Measurements from ENCODE around the gene OPHN1. TPM values are rescaled to one million over a fixed set of nuclear protein-coding genes. Genes with fewer than 3 reads are reported as not detected.

OPHN1 gene
- total RNA-seq, 1 donor from 2014 or later, result 10.9 TPM

GRCh38 chrX:68419975-68420374 is 13.3 kb downstream of the OPHN1 start:
- peaks cover 9% of the 10 kb centered on the region for H3K9me3 Mint-ChIP-seq (ENCODE audit: unreplicated experiment)
- no peak for TF ChIP-seq CTCF (IDR thresholded peaks at IDR 0.05)
- H3K27ac Mint-ChIP-seq (ENCODE audit: unreplicated experiment), result no peak overlapping the region
- no peak for DNase-seq (ENCODE audit: extremely low spot score, unreplicated experiment)
- peaks cover 19% of the 10 kb centered on the region for H3K4me1 Mint-ChIP-seq (ENCODE audit: unreplicated experiment)
- H3K27me3 Mint-ChIP-seq (ENCODE audit: unreplicated experiment), result no peaks in the 10 kb centered on the region
- peaks cover 3% of the 10 kb centered on the region for H3K36me3 Mint-ChIP-seq (ENCODE audit: unreplicated experiment)
- no peak overlapping the region for H3K4me3 Mint-ChIP-seq (ENCODE audit: unreplicated experiment)

GRCh38 chrX:68417651-68418050 is 15.6 kb downstream of the OPHN1 start:
- Mint-ChIP-seq H3K36me3 (ENCODE audit: unreplicated experiment) (peaks cover 3% of the 10 kb centered on the region), H3K9me3 (ENCODE audit: unreplicated experiment) (peaks cover 5% of the 10 kb centered on the region), H3K27me3 (ENCODE audit: unreplicated experiment) (no peaks in the 10 kb centered on the region), H3K4me3 (ENCODE audit: unreplicated experiment) (no peak overlapping the region), H3K27ac (ENCODE audit: unreplicated experiment) (no peak overlapping the region), H3K4me1 (ENCODE audit: unreplicated experiment) (peaks cover 19% of the 10 kb centered on the region)
- DNase-seq (ENCODE audit: extremely low spot score, unreplicated experiment), result no peak
- TF ChIP-seq CTCF (IDR thresholded peaks at IDR 0.05), result no peak

- H3K4me1 Mint-ChIP-seq (ENCODE audit: unreplicated experiment), result peaks cover 16% of the 10 kb centered on the region
- H3K27ac Mint-ChIP-seq (ENCODE audit: unreplicated experiment), result no peak overlapping the region
- no peaks in the 10 kb centered on the region for H3K27me3 Mint-ChIP-seq (ENCODE audit: unreplicated experiment)
- no peak overlapping the region for H3K4me3 Mint-ChIP-seq (ENCODE audit: unreplicated experiment)
- TF ChIP-seq CTCF (IDR thresholded peaks at IDR 0.05), result no peak
- DNase-seq (ENCODE audit: extremely low spot score, unreplicated experiment), result no peak
- peaks cover 3% of the 10 kb centered on the region for H3K36me3 Mint-ChIP-seq (ENCODE audit: unreplicated experiment)
- peaks cover 5% of the 10 kb centered on the region for H3K9me3 Mint-ChIP-seq (ENCODE audit: unreplicated experiment)
These were observed 16.7 kb downstream of the OPHN1 start for GRCh38 chrX:68416592-68416991.

GRCh38 chrX:68415316-68415715 is 18.0 kb downstream of the OPHN1 start:
- no peak for TF ChIP-seq CTCF (IDR thresholded peaks at IDR 0.05)
- peaks cover 6% of the 10 kb centered on the region for H3K4me1 Mint-ChIP-seq (ENCODE audit: unreplicated experiment)
- H3K27ac Mint-ChIP-seq (ENCODE audit: unreplicated experiment), result peak overlapping the region; percentile 38
- peaks cover 5% of the 10 kb centered on the region for H3K9me3 Mint-ChIP-seq (ENCODE audit: unreplicated experiment)
- no peak for DNase-seq (ENCODE audit: extremely low spot score, unreplicated experiment)
- peaks cover 3% of the 10 kb centered on the region for H3K36me3 Mint-ChIP-seq (ENCODE audit: unreplicated experiment)
- H3K4me3 Mint-ChIP-seq (ENCODE audit: unreplicated experiment), result no peak overlapping the region
- H3K27me3 Mint-ChIP-seq (ENCODE audit: unreplicated experiment), result no peaks in the 10 kb centered on the region

GRCh38 chrX:68413254-68413653 is 20.0 kb downstream of the OPHN1 start:
- no peak for DNase-seq (ENCODE audit: extremely low spot score, unreplicated experiment)
- Mint-ChIP-seq H3K9me3 (ENCODE audit: unreplicated experiment) (peaks cover 3% of the 10 kb centered on the region), H3K4me3 (ENCODE audit: unreplicated experiment) (no peak overlapping the region), H3K27ac (ENCODE audit: unreplicated experiment) (no peak overlapping the region), H3K27me3 (ENCODE audit: unreplicated experiment) (no peaks in the 10 kb centered on the region), H3K36me3 (ENCODE audit: unreplicated experiment) (no peaks in the 10 kb centered on the region), H3K4me1 (ENCODE audit: unreplicated experiment) (peaks cover 5% of the 10 kb centered on the region)
- TF ChIP-seq CTCF (IDR thresholded peaks at IDR 0.05), result no peak

All from osteocyte (in vitro differentiated cells).